Endometrial microvascular endothelial cells (primary cell): Measurements from ENCODE around the gene ALAD. TPM values are rescaled to one million over a fixed set of nuclear protein-coding genes. Genes with fewer than 3 reads are reported as not detected.

ENCODE experiments used
- in situ Hi-C: cut with HindIII; loops from 2 replicates; pipeline ENCODE4 v1.10.0; 2017; ENCODE audit warnings: low sequenced_read_pairs, low pct_unique_long_range_greater_than_20kb; ENCODE audit errors: inconsistent ontology term
- total RNA-seq: library from RNA; depleted of rRNA; stranded (reverse); fragments of >200 nt; gene quantifications from one replicate; pipeline ENCODE4 v1.2.3, GENCODE V29; 2015; ENCODE audit errors: inconsistent ontology term

The ALAD gene
- total RNA-seq, 1 donor from 2014 or later: 9.6 TPM

DNA sequence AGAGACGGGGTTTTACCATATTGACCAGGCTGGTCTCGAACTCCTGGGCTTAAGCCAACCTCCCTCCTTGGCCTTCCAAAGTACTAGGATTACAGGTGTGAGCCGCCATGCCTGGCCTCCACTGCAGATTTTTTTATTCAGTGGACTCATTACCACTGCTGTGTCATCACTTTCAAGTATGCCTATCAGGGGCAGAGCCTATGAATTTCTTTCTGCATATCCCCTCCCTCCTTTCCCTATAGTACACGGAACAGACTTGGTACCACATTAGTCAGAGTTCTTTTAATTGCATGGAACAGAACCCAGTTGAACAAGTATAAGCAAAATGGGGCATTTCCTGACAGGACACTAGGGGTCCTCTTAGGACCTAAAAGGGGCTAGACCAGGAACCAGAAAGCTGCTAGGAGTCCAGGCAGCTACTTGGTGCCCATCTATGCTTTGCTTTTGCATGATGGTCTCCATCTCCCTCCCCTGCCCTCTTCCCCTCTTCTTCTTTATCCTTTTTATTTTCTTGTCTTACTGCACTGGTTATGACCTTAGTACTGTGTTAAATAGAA, 46.0 kb downstream of the ALAD start:
- in situ Hi-C loops: no loop called here

DNA sequence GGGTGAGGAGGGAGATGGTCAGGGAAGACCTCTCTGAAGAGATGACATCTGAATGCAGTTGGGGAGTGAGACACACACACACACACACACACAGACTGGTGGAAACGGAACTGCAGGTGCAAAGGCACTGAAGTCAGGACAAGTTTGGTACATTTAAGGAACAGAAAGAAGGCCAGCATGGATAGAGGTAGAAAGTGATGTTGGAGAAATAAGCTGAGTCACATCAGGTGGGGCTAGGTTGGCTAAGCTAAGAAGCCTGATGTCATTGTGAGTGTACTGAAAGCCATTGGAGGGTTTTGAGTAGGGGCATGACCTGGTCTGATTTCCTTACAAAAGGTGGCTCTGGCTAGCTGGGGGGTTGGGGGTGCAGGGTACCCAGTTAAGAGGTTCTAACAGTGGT, 48.7 kb downstream of the ALAD start:
- in situ Hi-C loops: no loop called here

DNA sequence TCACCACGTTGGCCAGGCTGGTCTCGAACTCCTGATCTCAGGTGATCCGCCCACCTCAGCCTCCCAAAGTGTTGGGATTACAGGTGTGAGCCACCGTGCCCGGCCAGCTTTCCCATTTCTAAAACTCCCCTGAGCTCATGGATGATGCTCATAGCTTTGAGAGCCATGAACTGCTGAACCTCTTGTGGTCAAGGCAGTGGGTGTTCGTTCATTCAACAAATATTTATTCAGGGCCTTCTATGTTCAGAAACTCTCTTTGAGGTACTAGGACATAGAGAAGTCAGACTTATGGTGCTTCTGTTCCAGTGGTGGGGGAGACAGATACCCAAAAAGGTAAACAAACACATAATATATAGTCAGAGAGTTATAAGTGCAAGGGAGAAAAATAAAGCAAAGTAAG, 49.1 kb downstream of the ALAD start:
- in situ Hi-C loops: no loop called here

DNA sequence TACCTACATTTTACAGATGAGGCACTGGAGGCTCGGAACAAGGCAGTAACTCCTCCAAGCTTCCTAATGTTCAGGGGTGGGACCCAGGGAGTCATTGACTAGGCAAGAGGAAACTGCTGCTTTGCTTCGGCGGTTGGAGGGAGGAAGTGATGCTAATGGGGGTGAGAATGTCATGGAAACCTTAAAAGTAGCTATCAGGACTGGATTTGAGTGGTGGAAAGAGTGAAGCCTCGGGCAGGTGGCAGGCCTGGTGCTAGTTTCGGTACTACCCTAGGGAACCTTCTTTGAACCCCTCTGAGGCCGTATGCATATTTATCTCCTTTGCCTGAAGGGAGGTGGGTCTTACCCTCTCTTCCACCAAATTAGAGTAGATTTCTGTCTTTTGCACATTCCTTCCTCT, 50.1 kb downstream of the ALAD start:
- in situ Hi-C loops: no loop called here

DNA sequence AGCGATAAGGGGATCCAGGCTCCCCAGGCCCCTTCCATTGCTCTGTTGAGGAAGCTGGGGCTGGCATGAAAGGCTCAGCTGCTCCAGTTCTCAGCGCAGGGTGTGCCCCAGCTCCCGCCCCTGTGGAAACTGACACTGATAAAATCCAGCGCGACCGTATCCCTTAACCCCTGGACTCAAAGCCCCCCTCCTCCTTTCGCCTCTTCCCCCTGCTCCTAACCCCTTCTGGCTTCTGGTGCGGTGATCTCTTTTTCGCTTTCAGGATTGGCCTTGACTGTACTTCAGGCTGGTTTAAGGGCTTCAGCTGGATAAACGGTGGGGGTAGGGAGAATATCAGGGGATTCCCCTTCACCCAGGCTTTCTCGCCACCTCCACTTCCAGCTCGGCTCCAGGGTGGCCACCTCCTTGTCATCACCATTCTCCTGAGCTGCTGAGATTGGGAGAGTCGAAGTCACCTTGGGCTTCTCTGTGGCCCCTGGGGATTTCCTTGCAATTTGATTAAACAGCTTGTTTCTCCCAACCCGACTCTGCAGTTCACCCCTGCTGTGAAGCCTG, 50.9 kb downstream of the ALAD start:
- in situ Hi-C loops: no loop called here

DNA sequence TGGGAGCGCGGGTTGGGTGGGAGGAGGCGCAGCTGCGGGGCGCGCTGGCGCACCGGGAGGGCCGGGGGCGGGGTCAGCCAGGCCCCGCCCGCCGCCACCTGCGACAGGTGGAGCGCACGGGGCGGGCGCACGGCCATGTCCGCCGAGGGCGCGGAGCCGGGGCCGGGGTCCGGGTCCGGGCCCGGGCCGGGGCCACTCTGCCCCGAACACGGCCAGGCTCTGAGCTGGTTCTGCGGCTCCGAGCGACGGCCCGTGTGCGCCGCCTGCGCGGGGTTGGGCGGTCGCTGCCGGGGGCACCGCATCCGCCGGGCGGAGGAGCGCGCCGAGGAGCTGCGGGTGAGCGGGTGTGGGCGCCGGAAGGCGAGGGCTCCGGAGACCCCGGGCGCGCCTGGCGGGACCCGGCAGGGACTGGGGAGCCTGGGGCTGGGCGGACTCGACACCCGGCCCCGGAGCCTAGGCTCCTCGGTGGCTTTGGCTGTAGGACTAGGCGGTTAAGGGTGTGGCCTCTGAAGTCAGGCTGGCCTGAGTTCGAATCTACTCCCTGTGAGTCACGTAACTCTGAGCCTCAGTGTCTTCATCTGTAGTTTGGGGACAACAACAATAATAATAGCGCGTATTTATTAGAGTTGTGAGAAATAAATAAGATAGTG, 51.5 kb downstream of the ALAD start, which contains the start of gene BSPRY:
Gene BSPRY (plus strand): TSS at position 97 of the 650 bp plus-strand sequence. CDS start 39 bp downstream, at position 136.
- in situ Hi-C loops: no loop called here

DNA sequence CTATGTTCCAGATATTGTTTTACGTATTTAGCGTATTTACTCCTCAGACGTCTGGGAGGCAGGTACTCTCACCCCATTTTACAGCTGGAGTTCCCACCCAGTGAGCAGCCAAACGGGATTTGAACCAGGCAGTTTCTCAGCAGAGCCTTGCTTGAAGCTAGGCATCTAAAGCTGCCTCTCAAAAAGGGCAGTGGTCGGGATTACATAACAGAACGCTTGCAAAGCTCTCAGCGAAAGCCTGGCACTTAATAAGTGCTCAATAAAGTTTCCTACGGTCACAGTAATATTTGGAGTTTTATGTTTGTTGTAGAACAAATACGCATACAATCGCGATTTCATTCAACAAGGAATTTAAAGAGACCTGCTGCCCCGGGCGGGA, 52.0 kb downstream of the ALAD start:
- in situ Hi-C loops: no loop called here

DNA sequence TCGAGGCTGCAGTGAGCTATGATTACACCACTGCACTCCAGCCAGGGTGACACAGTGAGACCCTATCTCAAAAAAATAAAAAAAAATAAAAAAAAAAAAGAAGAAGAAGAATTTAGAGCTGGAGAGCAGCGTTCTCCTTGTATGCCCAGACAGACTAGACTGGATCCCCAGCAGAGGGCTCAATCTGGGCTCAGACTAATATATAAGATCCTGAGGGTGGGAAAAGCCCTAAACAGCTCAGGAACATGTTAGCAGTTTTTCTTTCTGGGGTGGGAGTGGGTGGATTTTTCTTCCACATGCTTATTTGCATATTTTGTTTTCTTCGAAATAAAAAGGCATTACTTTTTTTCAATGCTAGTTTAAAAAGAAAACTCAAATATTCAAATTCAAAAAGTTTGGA, 52.6 kb downstream of the ALAD start:
- in situ Hi-C loops: no loop called here

DNA sequence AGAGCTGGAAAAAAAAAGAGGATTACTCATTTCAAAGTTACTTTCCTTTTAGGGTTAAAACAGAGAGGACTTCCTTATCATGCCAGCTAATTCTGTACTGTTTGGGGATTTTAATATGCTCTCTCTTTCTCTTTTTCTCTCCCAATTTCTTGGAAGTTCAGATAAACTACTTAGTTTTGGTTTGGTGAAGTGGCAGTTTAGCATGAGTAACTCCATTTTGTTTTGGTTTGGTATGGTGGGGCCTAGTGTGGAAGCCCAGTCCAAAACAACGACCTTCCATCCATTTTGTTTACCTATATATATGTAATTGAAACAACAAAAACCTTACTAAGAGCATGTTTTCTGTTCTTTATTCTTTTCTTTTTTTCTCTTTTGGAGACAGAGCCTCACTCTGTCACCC, 55.4 kb downstream of the ALAD start:
- in situ Hi-C loops: no loop called here

DNA sequence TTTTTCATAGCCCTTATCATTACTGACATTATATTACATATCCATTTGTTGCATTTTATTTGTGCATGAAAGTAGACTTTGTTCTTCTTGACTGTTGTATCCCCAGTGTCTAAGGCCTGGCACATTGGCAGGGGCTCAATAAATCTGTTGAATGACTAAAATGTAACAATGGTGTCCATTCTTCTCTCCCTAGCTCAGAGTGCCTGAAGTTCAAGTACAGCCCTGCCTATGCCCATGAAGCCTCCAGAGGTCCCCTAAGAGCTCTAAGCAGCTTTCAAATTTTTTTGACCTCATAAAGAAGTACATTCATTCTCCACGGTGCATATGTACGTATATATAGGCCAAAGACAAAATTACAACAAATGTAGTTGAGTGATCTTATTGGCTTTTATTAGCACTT, 55.9 kb downstream of the ALAD start:
- in situ Hi-C loops: no loop called here

DNA sequence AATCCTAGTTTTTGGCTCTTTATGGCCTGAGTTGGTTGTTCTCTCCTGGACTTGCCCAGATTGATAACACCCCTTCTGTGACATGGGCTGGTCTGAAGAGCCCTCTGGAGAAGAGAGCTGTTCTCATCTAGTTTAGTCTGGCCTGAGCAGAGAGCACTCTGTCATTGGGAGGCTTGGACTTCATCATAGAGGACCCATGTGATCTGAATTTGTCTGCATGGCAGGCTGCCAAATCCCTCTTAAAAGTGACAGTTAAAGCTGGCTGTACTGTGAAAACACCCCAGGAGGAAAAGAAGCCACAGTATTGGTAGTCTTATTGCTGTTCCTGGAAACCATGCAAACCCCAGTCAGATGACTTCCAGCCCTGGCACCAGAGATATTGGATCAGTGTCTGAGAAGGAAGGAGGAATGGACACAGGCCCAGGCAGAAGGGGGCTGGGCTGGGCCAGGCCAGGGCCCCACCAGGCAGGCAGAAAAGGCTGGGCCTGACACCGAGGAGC, 57.3 kb downstream of the ALAD start:
- in situ Hi-C loops: no loop called here

DNA sequence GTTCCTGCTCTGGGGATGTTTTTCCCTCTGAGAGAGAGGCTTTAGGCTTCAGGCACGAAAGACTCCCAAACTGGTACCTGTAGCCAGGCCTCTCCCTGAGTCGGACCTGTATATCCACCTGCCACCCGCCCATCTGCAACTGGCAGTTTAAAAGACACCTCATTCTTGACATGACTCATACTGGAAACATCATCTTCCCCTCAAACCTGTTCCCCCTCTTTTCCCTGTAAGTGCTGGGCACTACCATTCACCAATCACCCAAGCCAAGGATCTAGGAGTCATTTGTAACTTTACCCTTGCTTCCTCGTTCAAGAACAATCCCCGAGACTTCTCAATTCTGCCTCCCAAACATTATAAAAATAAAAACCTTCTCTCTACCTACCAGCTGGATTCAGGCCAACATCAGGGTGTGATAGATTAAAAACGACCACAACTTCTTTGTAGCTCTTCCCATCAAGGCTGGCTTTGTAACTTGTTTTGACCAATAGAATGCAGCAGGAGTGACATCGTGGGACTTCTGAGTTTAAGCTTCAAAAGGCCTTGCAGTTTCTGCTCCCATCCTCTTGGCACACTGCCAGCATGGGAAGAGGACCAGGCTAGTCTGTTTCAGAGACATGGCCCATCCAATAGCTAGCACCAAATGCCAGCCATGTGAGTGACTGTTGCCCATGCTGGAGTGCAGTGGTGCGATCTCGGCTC, 59.2 kb downstream of the ALAD start:
- in situ Hi-C loops: no loop called here

DNA sequence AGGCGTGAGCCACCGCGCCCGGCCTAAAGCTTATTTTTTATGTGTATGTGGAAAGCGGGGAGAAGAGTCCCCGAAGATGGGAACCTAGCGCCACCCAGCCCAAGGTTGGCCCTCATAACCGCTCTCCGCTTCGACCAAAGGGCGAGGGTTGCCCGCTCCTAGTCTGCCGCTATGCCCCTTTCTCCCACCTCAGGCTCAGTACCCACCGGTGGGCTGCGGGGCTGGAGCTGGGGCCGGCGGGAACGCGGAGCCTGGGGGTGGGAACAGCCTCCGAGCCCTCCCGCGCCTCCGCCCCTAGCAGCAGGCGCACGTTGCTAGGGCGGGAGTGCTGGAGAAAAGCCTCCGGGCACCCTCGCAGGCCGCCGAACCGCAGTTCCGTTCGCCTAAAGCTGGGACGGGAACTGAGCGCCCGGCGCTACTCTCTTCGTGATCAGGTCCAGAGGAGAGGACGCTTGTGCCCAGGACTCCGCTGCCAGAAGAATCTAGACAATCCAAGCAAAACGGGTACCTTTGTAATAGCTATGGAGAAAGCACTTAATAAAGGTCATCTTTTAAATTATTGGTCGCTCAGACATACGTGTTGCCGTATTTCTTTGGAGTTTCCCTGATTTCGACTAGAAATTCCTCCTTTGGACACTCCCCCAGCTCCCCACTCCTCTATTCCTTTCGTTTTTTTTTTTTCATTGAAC, 60.9 kb downstream of the ALAD start, which contains the start of gene WDR31:
Gene WDR31 (minus strand): TSS at position 265 of the 689 bp plus-strand sequence. CDS start 8,253 bp downstream, outside the sequence.
- in situ Hi-C loops: no loop called here

DNA sequence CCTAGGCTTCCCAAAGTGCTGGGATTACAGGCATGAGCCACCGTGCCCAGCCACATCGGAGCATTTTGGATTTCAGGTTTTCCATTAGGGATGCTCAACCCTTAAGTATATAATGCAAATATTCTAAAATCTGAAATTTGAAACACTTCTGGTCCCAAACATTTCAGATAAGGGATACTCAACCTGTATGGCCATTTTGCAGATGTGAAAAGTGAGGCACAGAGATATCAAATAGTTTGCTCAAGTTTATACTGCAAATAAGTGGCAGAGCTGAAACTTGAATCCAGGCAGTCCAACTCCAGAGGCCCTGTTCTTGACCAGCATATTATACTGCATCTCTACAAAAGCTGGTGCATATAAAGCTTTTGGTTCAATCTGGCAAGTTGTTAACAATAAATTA, 63.4 kb downstream of the ALAD start:
- in situ Hi-C loops: no loop called here

Other genes starting within 250 kb of the ALAD start
- 21.1 TPM for gene FKBP15, start 180.0 kb downstream of the ALAD start, total RNA-seq
- 17.2 TPM for gene SLC31A1, start 179.7 kb downstream of the ALAD start, total RNA-seq
- gene CDC26, start 125.7 kb downstream of the ALAD start, total RNA-seq: 38.0 TPM
- gene PRPF4, start 125.6 kb downstream of the ALAD start, total RNA-seq: 33.1 TPM
- not detected for gene RNF183, start 97.9 kb downstream of the ALAD start, total RNA-seq
- not detected for gene WDR31, start 61.0 kb downstream of the ALAD start, total RNA-seq
- not detected for gene BSPRY, start 51.7 kb downstream of the ALAD start, total RNA-seq
- gene HDHD3, start 24.3 kb downstream of the ALAD start, total RNA-seq: 5.9 TPM
- 78.8 TPM for gene POLE3, start 9.4 kb upstream of the ALAD start, total RNA-seq
- 0.09 TPM for gene C9orf43, start 9.5 kb upstream of the ALAD start, total RNA-seq
- gene RGS3, start 62.4 kb upstream of the ALAD start, total RNA-seq: 106 TPM